CD4-positive, alpha-beta T cell treated with Interleukin-2 at 100 ng/mL for 4 hours (primary cell): ENCODE results near the gene C19orf25.
"Not testable (repeated sequence)": the region's sequence is repeated elsewhere in the genome, so short reads cannot be mapped to it uniquely, and the experiment has no call there.

ENCODE experiments used
- DNase-seq: peaks from one replicate; pipeline ENCODE4 v3.0.0-alpha.2; 2020; ENCODE audit warnings: low spot score

The C19orf25 gene

DNA sequence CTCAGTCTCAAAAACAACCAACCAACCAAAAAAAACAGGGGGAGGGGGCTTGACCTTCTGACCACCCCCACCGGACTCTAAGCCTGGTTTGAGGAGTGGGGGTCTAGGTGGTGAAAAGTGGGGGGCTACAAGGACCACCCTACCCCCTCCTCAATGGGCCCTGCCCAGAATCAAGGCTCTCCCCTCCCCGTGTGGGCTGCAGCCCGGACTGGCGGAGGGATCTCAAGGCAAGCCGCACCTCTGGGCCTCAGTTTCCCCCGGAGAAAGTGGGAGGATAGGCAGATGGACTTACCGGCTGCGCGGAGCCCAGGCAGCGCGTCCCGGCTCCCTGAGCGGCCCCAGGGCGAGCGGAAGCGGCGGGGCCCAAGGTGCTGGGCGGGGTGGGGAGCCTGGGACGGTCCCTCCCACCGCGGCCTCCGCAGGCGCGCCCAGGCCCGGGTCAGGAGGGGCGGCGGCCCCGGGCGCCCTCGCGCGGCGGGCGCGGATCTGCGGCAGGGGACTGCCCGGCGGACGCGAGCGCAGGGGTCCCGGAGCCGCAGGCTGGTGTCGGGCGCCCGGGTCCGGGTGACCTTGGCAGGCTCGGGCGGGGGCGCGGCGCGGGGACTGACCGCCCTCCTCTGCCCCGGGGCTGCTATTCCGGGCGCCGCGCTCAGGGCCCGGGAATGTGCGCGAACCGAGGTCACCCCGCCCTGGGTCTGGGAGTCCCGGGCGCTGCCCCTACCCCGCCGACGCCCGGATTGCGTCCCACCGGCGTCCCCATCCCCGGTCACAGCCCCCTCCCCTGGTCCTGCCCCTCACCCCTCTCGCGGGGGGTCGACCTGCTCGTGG is 33.9 kb upstream of the C19orf25 start, which contains the start of gene ADAMTSL5:
ADAMTSL5 (minus strand) TSS at position 349 of the 828 bp plus-strand sequence. CDS start 2,076 bp downstream, outside the sequence.
- peak; percentile 50 for DNase-seq

DNA sequence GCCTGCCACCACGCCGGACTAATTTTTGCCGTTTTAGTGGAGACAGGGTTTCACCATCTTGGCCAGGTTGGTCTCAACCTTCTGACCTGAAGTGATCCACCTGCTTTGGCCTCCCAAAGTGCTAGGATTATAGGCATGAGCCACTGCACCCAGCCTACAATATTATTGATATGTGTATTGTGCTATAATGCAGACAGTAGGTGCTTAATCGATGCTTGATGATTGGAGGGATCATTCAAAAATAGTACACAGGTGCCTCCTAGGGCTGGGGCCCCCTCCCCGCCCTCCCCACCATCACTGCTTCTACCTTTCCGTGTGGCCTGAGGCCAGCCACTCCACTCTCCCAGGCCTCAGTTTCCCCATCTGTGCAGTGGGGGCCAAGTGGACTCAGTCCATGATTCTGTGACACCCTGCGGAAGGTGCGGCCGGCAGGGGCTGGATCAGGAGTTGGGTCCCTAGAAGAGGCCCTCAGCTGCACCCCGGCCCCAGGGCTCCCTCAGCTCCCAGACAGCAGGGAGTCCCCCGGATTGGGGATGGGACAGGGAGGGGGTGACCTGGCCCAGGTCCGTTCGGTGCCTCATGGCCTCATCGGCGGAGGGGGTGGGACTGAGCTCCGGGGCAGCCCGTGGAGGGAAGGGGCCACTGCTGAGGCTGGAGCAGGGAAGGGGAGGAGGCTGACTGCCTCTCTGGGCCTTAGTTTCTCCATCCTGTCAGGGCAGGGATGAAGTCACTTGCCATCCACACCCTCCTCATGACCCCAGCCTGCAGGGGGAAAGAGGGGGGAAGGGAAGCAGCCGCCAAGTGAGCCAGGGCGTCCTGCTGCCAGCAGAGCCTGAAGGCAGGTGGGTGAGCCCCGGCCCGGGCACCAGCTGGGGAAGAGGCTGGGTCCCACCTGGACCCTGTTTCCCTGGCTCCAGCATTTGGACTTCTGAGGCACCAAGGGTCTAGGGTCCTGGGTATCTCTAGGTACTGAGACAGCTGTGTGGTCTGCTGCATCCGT is 32.6 kb upstream of the C19orf25 start:
- no peak for DNase-seq

DNA sequence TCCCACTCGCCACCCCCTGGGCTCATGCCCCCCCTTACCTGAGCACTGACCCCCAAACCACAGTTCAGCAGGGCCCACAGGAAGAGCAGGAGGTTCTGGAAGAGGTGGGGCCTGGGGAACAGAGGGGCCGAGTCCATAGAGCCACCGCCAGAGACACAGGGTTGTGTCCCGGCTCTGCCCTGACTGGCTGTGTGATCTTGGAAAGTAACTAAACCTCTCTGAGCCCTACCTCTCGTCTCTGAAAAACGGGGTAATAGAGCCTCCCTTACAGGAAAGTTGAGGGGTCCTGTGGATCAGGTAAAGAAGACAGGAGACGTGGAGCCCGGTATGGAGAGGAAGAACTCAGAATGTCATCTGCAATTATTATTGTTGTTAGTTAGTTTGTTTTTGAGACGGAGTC is 31.8 kb upstream of the C19orf25 start:
- no peak for DNase-seq

DNA sequence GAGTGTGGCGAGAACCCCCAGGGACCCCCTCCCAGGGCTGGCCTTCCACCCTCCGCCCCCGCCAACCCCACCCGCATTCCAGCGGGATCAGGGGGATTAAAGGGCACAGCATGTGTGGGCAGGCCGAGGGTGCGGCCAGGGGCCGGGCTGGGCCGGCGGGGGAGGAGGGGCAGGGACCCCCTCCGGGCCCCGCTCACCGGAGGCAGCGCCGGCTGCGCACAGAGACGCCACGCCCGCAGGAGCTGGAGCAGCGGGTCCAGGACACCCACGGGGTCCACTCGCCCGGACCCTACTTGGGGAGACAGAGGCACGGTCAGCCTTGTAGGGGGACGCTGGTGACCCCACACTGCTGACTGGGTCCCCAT is 31.4 kb upstream of the C19orf25 start:
- DNase-seq = no peak

DNA sequence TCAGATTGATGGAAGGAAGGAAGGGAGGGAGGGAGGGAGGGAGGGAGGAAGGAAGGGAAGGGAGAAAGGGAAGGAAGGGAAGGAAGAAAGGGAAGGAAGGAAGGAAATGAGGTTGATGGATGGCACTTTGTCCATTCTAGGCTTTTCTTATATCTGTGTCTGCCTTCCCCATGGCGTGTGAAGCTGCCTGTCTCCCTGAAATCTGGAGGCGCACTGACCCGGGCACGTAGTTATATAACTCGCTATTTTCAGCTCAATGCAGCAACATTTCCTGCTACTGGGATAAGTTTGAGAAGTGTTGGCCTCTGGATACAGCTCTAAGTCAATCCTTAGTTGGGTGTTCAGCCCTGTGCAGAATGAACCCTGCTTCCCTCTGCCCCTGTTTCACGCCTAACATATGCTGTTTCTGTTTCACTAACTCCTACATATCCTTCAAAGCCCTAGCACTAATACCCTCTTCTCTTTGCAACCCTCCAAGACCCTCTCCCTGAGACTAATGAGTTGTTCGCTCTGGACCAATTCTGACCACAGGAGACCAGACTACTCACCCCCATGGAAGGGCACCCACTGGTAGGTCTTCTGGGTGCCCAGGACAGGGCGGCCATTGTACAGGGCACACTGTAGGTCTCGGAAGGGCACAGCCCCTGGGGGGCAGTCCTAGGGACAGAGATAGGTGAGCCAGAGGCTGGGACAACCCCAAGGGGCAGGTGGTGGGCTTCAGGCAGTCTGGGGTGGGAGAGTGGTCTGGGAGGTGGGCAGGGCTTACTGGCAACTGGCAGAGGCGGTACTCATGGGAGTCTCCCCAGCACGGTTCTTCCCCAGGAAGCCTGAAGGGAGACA is 30.8 kb upstream of the C19orf25 start:
- DNase-seq = no peak

DNA sequence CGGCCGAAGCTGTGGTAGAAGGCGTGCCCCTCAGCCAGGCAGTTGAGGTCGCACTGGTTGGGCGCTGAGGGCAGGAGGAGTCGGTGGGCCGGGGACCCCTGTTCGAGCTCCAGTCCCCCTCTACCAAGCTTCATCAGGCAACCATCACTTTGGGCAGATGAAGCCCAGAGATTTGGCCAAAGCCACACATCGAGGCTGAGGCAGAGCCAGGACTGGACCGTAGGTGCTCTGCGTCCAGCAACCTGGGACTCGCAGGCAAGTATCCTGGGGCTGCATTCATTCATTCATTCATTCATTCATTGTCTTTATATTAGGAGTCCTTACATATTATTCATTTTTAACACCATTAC is 29.5 kb upstream of the C19orf25 start:
- DNase-seq = no peak

DNA sequence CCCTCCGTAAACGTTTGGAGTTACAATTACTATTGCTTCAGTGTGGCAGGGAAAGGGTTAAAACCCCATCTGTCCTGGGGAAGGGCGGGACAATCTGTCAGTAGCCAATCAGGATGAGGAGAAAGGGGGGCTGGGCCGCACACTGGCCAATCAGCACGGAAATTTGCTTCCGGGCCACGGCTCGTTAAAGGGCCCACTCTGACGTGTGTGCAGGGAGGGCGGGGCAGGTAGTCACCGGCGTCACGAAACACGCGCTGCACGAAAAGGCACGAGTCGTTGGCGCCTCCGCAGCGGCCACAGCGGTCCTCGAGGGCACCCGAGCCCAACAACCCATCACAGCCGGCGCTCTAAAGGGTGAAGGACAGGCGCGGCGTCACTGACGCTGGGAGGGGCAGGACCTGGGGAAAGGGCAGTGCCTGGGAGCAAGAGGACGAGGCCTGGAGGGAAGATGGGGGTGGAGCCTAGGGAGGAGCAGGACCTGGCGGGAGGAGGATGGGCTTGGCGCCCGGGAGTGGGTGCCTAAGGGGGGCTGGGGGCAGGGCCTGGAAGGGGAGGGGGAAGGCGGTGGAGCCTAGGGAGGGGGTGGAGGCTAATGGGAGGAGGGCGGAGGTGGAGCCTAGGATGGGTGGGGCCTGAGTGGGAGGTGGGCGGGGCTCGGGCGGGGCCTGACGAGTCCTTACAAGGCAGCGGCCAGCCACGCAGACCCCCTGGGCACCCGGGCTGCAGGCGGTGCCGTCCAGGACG is 28.9 kb upstream of the C19orf25 start:
- DNase-seq = peak; percentile 95

DNA sequence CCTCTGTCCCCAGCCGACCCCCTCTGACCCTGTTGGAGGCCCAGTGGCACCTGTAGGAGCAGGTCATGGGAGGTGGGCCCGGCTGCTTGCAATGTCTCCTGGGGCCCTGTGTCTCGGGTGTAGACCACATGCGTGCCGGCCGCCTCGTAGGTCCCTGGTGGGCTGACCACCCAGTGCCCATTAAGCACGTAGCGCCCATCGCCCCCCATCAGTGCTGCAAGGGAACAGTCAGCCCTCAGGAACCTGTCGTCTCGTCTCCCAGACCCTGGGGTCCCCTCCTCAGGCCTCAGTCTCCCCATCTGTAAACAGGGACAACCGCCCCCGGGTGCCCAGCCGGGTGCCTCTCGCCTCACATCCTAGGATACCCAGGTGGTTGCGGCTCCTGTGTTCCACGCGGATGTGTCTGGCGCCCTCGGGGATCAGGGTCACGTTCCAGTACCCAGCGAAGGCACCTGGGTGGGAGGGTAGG is 28.2 kb upstream of the C19orf25 start:
- no peak for DNase-seq

DNA sequence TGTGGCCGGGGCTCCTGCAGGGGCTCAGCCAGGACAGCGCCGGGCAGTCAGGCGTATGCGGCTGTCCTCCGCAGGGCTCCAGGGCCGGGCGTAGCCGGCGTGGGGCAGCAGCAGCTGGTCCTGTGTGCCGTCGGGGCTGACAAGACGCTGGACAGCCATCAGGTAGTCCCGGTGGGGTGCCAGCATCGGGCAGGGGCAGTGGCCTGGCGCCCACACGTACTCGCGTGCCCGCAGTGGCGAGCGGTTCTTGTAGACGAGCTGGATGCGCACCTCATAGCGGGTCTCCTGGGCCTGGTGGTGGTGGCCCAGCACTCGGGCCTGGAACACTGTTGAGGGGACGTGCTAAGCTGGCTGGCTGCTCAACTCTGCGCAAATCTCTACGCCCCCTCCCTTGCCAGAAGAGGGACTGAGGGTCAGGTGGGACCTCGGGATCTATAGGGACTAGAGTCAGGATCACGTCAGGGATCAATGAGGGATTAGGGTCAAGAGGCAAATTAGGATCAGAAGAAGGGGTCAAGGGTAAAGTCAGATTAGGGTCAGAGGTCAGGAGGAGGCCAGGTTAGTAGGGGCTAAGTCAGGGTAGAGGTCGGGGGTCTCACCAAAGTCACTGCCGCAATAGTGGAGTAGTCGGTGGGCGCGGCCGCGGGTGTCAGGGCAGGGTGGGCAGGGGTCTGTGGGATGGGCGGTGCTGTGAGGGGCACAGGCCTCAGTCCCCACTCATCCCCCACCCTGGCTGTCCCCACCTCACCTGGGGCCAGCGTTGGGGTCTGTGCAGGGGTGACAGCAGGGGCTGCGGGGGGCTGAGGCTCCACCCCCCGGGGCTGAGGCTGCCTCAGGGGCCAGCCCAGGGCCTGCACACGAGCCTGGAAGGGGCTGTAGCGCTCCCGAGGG is 27.2 kb upstream of the C19orf25 start:
- DNase-seq = no peak

DNA sequence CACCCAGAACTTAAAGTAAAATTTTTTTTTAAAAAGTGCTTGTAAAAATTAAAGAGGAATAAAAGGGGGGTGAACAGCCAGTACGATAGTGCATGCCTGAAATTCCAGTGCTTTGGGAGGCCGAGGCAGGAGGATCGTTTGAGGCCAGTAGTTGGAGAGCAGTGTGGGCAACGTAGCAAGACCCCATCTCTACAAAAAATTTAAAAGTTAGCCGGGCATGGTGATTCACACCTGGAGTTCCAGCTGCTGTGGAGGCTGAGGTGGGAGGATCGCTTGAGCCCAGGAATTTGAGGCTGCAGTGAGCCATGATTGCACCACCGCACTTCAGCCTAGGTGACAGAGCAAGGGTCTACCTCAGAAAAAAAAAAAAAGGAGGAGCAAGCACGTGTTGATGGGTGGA is 26.0 kb upstream of the C19orf25 start:
- DNase-seq = no peak

DNA sequence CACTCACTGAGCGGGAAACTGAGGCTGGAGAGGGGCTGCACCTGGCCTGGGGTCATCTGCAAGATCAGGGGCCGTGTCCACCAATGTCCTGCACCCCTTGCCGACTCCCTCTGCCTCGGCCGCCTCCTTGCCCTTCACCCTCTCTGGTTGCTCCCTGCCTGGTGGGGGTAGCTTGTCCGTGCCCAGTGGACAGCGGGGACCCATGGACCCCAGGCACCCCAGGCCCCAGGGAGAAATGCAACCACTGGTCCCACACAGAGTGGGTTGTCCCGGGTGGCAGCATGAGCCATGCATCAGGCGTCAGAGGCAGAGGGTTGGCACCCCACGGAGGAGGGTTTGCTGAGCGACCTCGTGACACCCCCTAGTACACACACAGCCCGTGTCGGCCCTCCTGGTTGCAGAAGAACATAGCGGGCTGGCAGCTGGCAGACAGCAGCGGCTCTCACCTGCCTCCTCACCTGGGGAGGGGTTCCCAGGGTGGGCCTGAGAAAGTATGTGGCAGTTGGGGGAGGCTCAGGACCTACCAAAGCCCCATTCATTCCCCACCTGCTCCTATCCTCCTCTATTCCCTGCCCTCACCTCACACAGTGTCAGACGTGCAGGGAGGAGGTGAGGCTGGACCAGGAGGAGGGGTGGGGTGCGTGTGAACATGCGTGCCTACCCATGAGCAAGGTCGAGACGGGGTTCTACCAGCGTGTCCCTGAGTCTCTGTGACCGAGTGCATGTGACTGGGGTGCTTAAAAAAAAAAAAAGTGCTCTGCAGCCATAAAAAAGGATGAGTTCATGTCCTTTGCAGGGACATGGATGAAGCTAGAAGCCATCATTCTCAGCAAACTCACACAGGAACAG is 25.1 kb upstream of the C19orf25 start:
- no peak for DNase-seq

DNA sequence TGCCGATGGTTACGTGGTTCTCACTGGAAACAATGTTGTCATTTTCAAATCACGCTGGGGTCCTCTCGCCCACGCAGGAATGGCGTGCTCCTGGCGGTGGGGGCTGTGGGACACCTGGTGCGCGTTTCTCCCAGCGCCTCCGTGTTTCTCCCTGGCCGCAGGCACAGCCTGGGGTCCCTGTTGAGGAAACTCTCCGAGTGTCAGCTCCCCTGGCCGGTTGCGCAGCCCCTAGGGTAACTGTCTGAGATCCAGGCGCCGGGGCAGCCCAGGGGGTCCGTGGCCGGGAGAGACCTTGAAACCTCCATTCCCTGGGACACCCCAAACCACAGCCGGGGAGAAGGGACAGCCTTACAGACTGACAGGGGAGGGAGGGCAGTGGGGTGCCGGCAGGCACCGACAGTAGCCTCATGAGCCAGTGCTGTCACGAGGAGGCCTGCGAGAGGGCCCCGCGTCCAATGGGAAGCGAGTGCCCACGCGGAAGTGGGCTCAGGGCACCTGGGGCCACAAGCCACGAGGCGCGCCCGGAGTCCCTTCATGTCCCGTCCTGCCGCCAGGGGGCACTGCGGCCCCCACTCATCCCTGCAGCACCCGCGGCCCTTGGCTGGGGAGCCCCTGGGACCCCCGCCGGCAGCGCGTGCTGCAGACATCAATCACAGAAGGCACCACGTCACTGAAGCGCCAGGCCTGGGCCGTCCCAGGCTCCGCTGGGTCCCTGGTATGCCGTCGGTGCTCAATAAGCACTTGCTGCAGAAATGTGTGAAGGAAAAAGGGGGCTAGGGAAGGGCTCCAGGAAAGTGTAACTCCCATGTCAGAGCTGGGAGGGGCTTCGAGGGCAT is 24.3 kb upstream of the C19orf25 start:
- peak; percentile 51 for DNase-seq

DNA sequence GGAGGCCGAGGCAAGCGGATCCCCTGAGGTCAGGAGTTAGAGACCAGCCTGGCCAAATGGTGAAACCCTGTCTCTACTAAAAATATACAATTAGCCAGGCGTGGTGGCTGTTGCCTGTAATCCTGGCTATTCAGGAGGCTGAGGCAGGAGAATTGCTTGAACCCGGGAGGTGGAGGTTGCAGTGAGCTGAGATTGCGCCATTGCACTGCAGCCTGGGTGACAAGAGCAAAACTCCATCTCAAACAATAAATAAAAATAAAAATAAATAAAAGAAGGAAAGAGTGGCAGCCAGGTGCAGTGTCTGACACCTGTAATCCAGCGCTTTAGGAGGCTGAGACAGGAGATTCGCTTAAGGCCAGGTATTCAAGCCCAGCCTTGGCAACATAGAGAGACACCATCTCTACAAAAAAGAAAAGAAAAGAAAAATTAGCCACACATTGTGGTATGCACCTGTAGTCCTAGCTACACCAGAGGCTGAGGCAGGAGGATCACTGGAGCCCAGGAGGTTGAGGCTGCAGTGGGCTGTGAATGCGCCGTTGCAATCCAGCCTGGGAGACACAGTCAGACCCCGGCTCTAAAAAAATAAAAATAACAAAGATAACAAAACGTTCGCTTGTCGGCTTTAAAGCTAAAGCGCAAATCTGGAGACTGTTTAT is 23.5 kb upstream of the C19orf25 start:
- DNase-seq = no peak

DNA sequence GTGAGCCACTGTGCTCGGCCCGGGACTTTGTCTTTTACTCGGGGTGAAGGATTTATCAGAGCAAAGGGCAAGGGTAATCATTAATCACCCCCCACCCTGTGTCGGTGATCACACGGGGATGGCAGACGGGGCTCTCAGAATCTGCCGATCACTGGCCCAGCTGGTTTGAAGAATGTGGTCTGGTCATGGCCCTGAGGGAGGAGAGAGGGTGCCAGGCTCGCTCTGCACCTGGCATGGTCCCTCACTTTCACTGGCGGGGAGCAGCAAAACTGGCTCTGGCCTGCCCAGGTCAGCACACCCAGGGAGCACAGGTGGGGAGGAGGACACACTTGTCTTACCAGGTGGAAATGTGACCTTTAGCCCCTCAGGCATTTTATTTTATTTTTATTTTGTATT is 22.2 kb upstream of the C19orf25 start:
- no peak for DNase-seq

DNA sequence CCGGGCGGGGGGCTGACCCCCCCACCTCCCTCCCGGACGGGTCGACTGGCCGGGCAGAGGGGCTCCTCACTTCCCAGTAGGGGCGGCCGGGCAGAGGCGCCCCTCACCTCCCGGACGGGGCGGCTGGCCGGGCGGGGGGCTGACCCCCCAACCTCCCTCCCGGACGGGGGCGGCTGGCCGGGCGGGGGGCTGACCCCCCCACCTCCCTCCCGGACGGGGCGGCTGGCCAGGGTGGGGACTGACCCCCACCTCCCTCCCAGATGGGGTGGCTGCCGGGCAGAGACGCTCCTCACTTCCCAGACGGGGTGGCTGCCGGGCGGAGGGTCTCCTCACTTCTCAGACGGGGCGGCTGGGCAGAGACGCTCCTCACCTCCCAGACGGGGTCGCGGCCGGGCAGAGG is 20.2 kb upstream of the C19orf25 start:
- not testable (repeated sequence) for DNase-seq

DNA sequence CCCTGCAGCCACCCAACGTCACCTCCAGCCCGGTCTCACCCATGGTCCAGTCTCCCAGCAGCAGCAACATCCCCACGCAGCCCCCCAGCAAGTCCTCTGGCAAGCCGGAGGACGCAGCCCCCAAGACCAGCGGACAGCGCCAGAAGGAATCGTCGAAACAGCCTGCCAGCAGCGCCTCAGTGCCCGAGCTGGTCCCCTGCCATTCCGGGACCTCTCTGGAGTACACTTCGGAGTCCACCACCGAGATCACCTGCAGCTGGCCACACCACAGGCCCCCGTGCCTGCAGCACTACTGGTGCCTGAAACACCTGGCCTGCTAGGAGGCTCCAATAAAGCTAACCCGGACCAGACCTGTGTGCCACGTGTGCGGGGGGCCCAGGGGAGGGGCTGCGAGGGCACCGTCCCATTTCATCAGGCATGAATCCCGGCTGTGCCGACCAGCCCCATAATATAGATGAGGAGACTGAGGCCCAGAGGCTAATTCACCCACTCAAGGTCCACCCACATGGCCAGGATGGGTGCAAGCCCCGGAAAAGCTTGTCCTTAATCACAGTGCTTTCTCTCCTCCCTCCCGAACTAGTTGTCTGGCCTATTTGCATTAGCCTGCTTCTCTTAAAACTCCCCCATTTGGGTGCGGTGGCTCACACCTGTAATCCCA is 18.7 kb upstream of the C19orf25 start:
- DNase-seq = no peak
